Measurements from ENCODE around the gene LY86. TPM values are rescaled to one million over a fixed set of nuclear protein-coding genes. Genes with fewer than 3 reads are reported as not detected.
A peak's percentile ranks its signal among the peaks of the same experiment; 100 is the strongest.

The LY86 gene
- total and polyA plus RNA-seq, 9 of the 15 experiments (the other 6 are each of a cell fraction or from before 2014, with no cell fraction given) = 0.08 to 0.20 TPM; not detected in 7

DNA sequence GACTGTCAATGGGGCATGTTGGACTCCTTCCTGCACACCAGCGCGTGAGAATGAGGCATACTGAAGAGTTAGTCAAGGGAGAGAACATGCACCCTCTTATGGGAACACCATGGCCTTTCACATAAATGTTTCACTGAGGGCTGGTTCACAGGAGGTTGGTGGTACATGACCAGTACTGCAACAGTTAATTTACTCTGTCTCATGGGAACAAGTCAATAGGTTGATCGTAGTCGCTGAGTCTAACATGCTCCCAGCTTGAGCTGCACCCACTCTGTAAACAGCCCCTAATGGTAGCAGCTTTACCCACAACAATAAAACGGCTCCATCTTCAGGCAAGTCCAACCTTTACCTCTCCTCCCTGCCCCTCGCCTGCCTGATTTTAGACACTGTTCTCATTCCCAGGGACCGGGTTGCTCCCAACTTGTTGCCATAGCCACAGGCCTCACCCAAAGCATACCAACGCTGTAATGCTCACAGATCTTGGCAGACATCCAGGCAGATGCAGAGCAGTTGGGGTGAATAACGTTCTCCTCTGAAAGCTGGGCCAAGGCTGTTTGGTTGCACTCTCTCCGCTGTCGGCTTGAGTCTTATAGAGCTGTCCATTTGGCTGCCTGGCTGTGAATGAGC lies 111.3 kb downstream of the LY86 start (continued):
- TF ChIP-seq, protein P1, sequence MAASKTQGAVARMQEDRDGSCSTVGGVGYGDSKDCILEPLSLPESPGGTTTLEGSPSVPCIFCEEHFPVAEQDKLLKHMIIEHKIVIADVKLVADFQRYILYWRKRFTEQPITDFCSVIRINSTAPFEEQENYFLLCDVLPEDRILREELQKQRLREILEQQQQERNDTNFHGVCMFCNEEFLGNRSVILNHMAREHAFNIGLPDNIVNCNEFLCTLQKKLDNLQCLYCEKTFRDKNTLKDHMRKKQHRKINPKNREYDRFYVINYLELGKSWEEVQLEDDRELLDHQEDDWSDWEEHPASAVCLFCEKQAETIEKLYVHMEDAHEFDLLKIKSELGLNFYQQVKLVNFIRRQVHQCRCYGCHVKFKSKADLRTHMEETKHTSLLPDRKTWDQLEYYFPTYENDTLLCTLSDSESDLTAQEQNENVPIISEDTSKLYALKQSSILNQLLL (CRISPR knock-in tag; IDR thresholded peaks at IDR 0.05; ENCODE audit: borderline replicate concordance) = no peak
- TF ChIP-seq CBX3 (IDR thresholded peaks at IDR 0.05; ENCODE audit: borderline replicate concordance in 1 of 2, low read length in 2 of 2) = no peak

DNA sequence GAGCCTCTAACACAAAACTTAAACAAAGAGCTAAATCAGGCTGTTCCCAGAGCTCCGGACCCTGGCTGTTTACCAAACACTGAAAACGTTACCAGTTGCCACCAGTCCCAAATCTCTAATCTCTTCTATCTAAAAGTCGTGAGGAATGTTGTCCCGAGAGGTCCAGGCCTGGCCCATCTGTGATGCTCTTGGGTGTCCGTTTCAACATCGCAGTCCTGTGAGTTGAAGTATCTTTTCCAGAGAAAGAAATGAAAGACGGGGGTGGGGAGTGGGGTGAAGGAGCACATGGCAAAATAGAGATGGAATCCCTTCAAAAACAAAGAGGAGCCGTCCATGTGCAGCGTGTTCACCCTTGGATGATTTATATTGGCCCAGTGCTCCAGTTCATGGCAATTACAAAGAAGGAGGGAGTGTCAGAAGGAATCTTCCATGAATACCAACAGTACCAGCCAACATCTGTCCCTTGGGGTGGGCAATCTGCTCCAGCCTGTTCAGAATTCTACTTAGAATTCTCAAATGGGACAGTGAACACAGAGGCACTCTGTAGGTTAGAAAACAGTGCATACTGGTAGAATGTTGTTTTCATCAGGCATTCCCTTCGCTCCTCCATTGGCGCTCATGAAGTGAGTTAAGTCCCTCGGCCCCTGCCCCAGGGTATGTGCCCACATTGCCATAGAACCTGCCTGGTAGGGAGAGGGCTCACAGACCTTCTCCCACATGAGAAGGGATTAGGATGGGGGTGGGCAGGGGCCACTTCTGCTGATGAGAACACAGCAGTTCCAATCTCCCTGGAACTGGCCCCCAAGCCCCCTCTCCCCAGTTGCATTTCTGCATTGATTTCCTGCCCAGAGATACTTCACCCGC lies 112.1 kb downstream of the LY86 start:
- ATAC-seq = no peak
- 68% methylated on average over 13 of the region's 13 CpGs for WGBS (ENCODE audit: insufficient coverage, low coverage, missing lambda C conversion rate)
- BruUV-seq (replicated peaks) = no TSS peak
- Histone ChIP-seq H3K79me2 (ENCODE audit: control insufficient read depth, insufficient read depth, low read length) (no peaks in the 10 kb centered on the region), H3K36me3 (ENCODE audit: control insufficient read depth, insufficient read depth, low read length) (no peaks in the 10 kb centered on the region; the same call in 2 of the 3 replicates), H2AFZ (ENCODE audit: low read depth, low read length) (peak overlapping the region; percentile 92), H3K9me1 (ENCODE audit: control insufficient read depth, insufficient read depth, low read length) (no peaks in the 10 kb centered on the region), H3K4me3 (no peak overlapping the region), H3K9me3 (replicated peaks; ENCODE audit: control insufficient read depth, insufficient read depth, low read depth, low read length) (no peaks in the 10 kb centered on the region), H3K9ac (ENCODE audit: insufficient read depth in 1 of 2, low read depth in 2 of 2, low read length in 2 of 2) (no peak overlapping the region; a peak in 1 of 4 replicates), H3K4me2 (ENCODE audit: insufficient read depth, low read length) (no peak overlapping the region; the same call in 1 of the 2 replicates), H3K27me3 (ENCODE audit: control insufficient read depth in 2 of 2, insufficient read depth in 2 of 2, low read length in 2 of 2) (no peaks in the 10 kb centered on the region), H4K20me1 (replicated peaks; ENCODE audit: control insufficient read depth, insufficient read depth, low read length) (no peaks in the 10 kb centered on the region), H3K27ac (ENCODE audit: extremely low read depth, low read depth, low read length) (no peak overlapping the region), H3K4me1 (replicated peaks in 1 of 2; ENCODE audit: control insufficient read depth in 2 of 2, insufficient read depth in 2 of 2, low read length in 2 of 2) (peaks cover 45 to 68% of the 10 kb centered on the region in 2 experiments)
- in situ Hi-C loops (cut with MboI) = no loop called here
- intact Hi-C loops (cut with micrococcal nuclease) = loop anchor here (1.0 kb wide), 1 partner anchor 24 kb away; no protein-coding TSS in a partner anchor
- FAIRE-seq = no peak
- CTCF ChIA-PET (ENCODE audit: low intra/inter-chr PET ratio) = interaction anchor here (0.7 kb wide), 1 partner anchor 112 kb away, joined by 3 read pairs; the partner anchor contains the start of gene LY86
- POLR2A ChIA-PET = interaction anchor here (0.7 to 2.2 kb wide), 8 partner anchors 8 to 805 kb away, joined by 3 to 8 read pairs (median 4); no protein-coding TSS in a partner anchor
- DNase-seq (ENCODE audit: extremely low read depth in 1 of 4, low spot score in 3 of 4) = no peak
- TF ChIP-seq LCOR (CRISPR knock-in tag; IDR thresholded peaks at IDR 0.05) (0 out of 2 replicates have a peak, but pooled peaks have one; percentile 13), SRSF7 (optimal IDR thresholded peaks at IDR 0.05; ENCODE audit: low read depth, low read length) (no peak), ATF1 (CRISPR knock-in tag; IDR thresholded peaks at IDR 0.05) (no peak), ATF1 (tag; IDR thresholded peaks at IDR 0.05) (0 out of 2 replicates have a peak, but pooled peaks have one; percentile 8), PRMT5 (CRISPR knock-in tag; IDR thresholded peaks at IDR 0.05) (no peak), ETV6 (IDR thresholded peaks at IDR 0.05; ENCODE audit: borderline replicate concordance in 1 of 2, low read depth in 2 of 2, low read length in 1 of 2) (no peak), ETV6 (CRISPR knock-in tag; IDR thresholded peaks at IDR 0.05; ENCODE audit: borderline replicate concordance) (no peak), RFX1 (IDR thresholded peaks at IDR 0.05) (no peak), ZNF324 (CRISPR knock-in tag; IDR thresholded peaks at IDR 0.05) (no peak), PYGO2 (tag; IDR thresholded peaks at IDR 0.05) (no peak), NFIC (IDR thresholded peaks at IDR 0.05) (no peak)
- TF ChIP-seq, protein P2, sequence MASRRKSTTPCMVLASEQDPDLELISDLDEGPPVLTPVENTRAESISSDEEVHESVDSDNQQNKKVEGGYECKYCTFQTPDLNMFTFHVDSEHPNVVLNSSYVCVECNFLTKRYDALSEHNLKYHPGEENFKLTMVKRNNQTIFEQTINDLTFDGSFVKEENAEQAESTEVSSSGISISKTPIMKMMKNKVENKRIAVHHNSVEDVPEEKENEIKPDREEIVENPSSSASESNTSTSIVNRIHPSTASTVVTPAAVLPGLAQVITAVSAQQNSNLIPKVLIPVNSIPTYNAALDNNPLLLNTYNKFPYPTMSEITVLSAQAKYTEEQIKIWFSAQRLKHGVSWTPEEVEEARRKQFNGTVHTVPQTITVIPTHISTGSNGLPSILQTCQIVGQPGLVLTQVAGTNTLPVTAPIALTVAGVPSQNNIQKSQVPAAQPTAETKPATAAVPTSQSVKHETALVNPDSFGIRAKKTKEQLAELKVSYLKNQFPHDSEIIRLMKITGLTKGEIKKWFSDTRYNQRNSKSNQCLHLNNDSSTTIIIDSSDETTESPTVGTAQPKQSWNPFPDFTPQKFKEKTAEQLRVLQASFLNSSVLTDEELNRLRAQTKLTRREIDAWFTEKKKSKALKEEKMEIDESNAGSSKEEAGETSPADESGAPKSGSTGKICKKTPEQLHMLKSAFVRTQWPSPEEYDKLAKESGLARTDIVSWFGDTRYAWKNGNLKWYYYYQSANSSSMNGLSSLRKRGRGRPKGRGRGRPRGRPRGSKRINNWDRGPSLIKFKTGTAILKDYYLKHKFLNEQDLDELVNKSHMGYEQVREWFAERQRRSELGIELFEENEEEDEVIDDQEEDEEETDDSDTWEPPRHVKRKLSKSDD (conservative IDR thresholded peaks at IDR 0.05; ENCODE audit: low read length) = no peak
- TF ChIP-seq, protein P3, sequence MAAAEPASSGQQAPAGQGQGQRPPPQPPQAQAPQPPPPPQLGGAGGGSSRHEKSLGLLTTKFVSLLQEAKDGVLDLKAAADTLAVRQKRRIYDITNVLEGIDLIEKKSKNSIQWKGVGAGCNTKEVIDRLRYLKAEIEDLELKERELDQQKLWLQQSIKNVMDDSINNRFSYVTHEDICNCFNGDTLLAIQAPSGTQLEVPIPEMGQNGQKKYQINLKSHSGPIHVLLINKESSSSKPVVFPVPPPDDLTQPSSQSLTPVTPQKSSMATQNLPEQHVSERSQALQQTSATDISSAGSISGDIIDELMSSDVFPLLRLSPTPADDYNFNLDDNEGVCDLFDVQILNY (CRISPR knock-in tag; IDR thresholded peaks at IDR 0.05) = no peak
